Activated CD4-positive, alpha-beta memory T cell treated with anti-CD3 and anti-CD28 coated beads, Interleukin-2, amount 10 ng/mL, durations not matched to agents 7 days and 5 days (primary cell): ENCODE data around the gene PRKG1. TPM values are rescaled to one million over a fixed set of nuclear protein-coding genes. Genes with fewer than 3 reads are reported as not detected.
A peak's percentile ranks its signal among the peaks of the same experiment; 100 is the strongest.

Source experiments
- CTCF ChIA-PET: fragments of 350-600 bp; sonication (Branson Sonifier 250); formaldehyde crosslinking; loops from one replicate; lab custom pipeline; 2021; ENCODE audit warnings: antibody characterized with exemption, inconsistent platforms; lab: Charles Lee
- POLR2A ChIA-PET: fragments of 350-600 bp; sonication (Branson Sonifier 250); formaldehyde crosslinking; loops from one replicate; lab custom pipeline; 2021; ENCODE audit warnings: antibody characterized with exemption; lab: Charles Lee
- DNase-seq: peaks from one replicate; pipeline ENCODE4 v3.0.0-alpha.2; 2020
- H3K27ac Mint-ChIP-seq: one replicate; pipeline ENCODE4 v1.8.0; 2021; ENCODE audit warnings: mild to moderate bottlenecking, mixed read lengths
- H3K27me3 Mint-ChIP-seq: one replicate; pipeline ENCODE4 v1.8.0; 2021; ENCODE audit warnings: mixed read lengths
- H3K36me3 Mint-ChIP-seq: one replicate; pipeline ENCODE4 v1.8.0; 2021; ENCODE audit warnings: low read depth, mixed read lengths
- H3K4me1 Mint-ChIP-seq: one replicate; pipeline ENCODE4 v1.8.0; 2021; ENCODE audit warnings: mixed read lengths
- H3K4me3 Mint-ChIP-seq: one replicate; pipeline ENCODE4 v1.8.0; 2021; ENCODE audit warnings: mild to moderate bottlenecking, mixed read lengths
- H3K9me3 Mint-ChIP-seq: one replicate; pipeline ENCODE4 v1.8.0; 2021; ENCODE audit warnings: mixed read lengths
- total RNA-seq, 2 experiments: library from RNA; stranded (reverse); gene quantifications; one replicate each; pipeline ENCODE4 v1.2.3, GENCODE V29; 2021

The PRKG1 gene
- total RNA-seq, 2 experiments from 2014 or later: not detected

GRCh38 chr10:51397244-51397643, 323.0 kb downstream of the PRKG1 start:
- Mint-ChIP-seq H3K27me3 (no peaks in the 10 kb centered on the region), H3K36me3 (no peaks in the 10 kb centered on the region), H3K4me1 (no peaks in the 10 kb centered on the region), H3K4me3 (no peak overlapping the region), H3K27ac (no peak overlapping the region), H3K9me3 (no peaks in the 10 kb centered on the region)
- POLR2A ChIA-PET: no interaction called here
- no peak for DNase-seq
- CTCF ChIA-PET: no interaction called here

DNA sequence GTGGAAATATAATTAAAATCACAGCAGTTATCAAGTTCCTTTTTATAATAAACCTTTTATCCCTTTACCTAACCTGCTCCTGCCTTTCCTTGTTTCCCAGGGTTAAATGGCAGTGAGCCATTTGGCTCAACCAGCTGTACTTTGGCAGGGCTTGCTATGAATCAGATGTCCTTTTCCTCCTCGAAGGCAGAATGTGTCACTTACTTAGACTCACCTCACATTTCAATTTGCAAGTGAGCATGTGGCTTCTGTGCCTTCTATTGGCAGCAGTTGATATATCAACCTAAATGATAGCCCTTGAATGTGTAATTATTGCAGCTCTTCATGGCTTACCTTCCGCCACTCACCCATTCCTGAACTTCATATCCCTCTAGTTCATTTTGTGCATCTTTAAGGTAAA, 323.4 kb downstream of the PRKG1 start:
- POLR2A ChIA-PET: no interaction called here
- Mint-ChIP-seq H3K27ac (no peak overlapping the region), H3K27me3 (no peaks in the 10 kb centered on the region), H3K36me3 (no peaks in the 10 kb centered on the region), H3K9me3 (no peaks in the 10 kb centered on the region), H3K4me1 (no peaks in the 10 kb centered on the region), H3K4me3 (no peak overlapping the region)
- no peak for DNase-seq
- CTCF ChIA-PET: interaction anchor here (1.3 to 2.0 kb wide), 2 partner anchors 8 to 25 kb away, joined by 3 to 5 read pairs; no protein-coding TSS in a partner anchor

GRCh38 chr10:51399840-51400239, 325.6 kb downstream of the PRKG1 start:
- Mint-ChIP-seq H3K36me3 (no peaks in the 10 kb centered on the region), H3K4me3 (no peak overlapping the region), H3K27me3 (no peaks in the 10 kb centered on the region), H3K4me1 (no peaks in the 10 kb centered on the region), H3K9me3 (no peaks in the 10 kb centered on the region), H3K27ac (no peak overlapping the region)
- CTCF ChIA-PET: interaction anchor here (2.0 kb wide), 1 partner anchor 10 kb away, joined by 5 read pairs; no protein-coding TSS in a partner anchor
- no peak for DNase-seq
- POLR2A ChIA-PET: no interaction called here

GRCh38 chr10:51400392-51401096, 326.3 kb downstream of the PRKG1 start:
- Mint-ChIP-seq H3K4me1 (no peaks in the 10 kb centered on the region), H3K27me3 (no peaks in the 10 kb centered on the region), H3K27ac (no peak overlapping the region), H3K4me3 (no peak overlapping the region), H3K9me3 (no peaks in the 10 kb centered on the region), H3K36me3 (no peaks in the 10 kb centered on the region)
- ChIA-PET CTCF (no interaction called here), POLR2A (no interaction called here)
- no peak for DNase-seq

- no peak overlapping the region for H3K4me3 Mint-ChIP-seq
- CTCF ChIA-PET: interaction anchor here (1.9 kb wide), 1 partner anchor 14 kb away, joined by 4 read pairs; no protein-coding TSS in a partner anchor
- POLR2A ChIA-PET: no interaction called here
- H3K27me3 Mint-ChIP-seq: no peaks in the 10 kb centered on the region
- no peak for DNase-seq
- H3K36me3 Mint-ChIP-seq: no peaks in the 10 kb centered on the region
- no peaks in the 10 kb centered on the region for H3K9me3 Mint-ChIP-seq
- no peak overlapping the region for H3K27ac Mint-ChIP-seq
- H3K4me1 Mint-ChIP-seq: no peaks in the 10 kb centered on the region
These were observed 329.2 kb downstream of the PRKG1 start for GRCh38 chr10:51403521-51403920.

GRCh38 chr10:51405580-51406351, 331.5 kb downstream of the PRKG1 start:
- CTCF ChIA-PET: no interaction called here
- no peak overlapping the region for H3K27ac Mint-ChIP-seq
- no peaks in the 10 kb centered on the region for H3K9me3 Mint-ChIP-seq
- H3K36me3 Mint-ChIP-seq: no peaks in the 10 kb centered on the region
- DNase-seq: no peak
- no peak overlapping the region for H3K4me3 Mint-ChIP-seq
- no peaks in the 10 kb centered on the region for H3K4me1 Mint-ChIP-seq
- H3K27me3 Mint-ChIP-seq: no peaks in the 10 kb centered on the region
- POLR2A ChIA-PET: no interaction called here

DNA sequence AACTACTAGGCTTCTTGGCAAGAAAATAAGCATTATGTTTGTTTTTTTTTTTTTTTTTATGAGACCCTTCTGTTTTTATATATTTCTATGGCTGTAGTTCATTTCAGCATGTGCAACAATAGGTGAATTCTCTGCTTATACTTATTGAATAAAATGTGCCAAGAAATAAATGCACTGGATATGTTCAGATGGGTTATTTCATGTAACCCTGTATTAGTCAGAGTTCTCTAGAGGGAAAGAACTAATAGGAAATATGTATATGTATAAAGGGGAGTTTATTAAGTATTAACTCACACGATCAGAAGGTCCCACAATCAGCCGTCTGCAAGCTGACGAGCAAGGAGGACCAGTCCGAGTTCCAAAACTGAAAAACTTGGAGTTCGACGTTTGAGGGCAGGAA, 332.3 kb downstream of the PRKG1 start:
- Mint-ChIP-seq H3K9me3 (no peaks in the 10 kb centered on the region), H3K4me1 (no peaks in the 10 kb centered on the region), H3K36me3 (no peaks in the 10 kb centered on the region), H3K4me3 (no peak overlapping the region), H3K27me3 (no peaks in the 10 kb centered on the region), H3K27ac (no peak overlapping the region)
- CTCF ChIA-PET: no interaction called here
- DNase-seq: no peak
- POLR2A ChIA-PET: no interaction called here

DNA sequence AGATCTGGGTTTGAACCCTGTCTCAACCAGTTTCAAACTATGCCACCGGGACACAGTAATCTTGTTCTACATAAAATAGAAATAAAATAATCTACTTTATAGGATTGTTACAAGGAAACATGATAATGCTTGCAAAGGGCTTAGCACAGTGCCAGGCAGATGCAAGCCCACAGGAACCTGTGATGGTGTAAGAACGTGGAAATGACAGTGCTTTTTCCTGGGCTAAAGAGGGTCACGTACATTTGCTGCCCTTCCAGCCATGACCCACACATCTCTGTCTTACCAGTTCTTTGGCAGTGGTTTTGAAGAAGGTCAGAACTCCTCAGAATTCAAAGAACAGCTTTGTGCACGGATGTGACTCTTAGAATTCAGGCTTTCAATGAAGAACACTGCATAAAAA, 342.2 kb downstream of the PRKG1 start:
- POLR2A ChIA-PET: no interaction called here
- DNase-seq: no peak
- no peaks in the 10 kb centered on the region for H3K9me3 Mint-ChIP-seq
- no peaks in the 10 kb centered on the region for H3K4me1 Mint-ChIP-seq
- H3K27ac Mint-ChIP-seq: no peak overlapping the region
- no peaks in the 10 kb centered on the region for H3K36me3 Mint-ChIP-seq
- no peak overlapping the region for H3K4me3 Mint-ChIP-seq
- CTCF ChIA-PET: no interaction called here
- H3K27me3 Mint-ChIP-seq: no peaks in the 10 kb centered on the region

GRCh38 chr10:51419196-51420093, 345.2 kb downstream of the PRKG1 start:
- POLR2A ChIA-PET: no interaction called here
- no peak overlapping the region for H3K27ac Mint-ChIP-seq

GRCh38 chr10:51421853-51422252, 347.6 kb downstream of the PRKG1 start:
- ChIA-PET CTCF (interaction anchor here (0.6 to 3.5 kb wide), 3 partner anchors 23 to 1033 kb away, joined by 3 to 13 read pairs (median 3); no protein-coding TSS in a partner anchor), POLR2A (no interaction called here)

More at GRCh38 chr10:51419196-51420093, 345.2 kb downstream of the PRKG1 start:
- CTCF ChIA-PET: interaction anchor here (1.5 kb wide), 1 partner anchor 31 kb away, joined by 5 read pairs; no protein-coding TSS in a partner anchor
- Mint-ChIP-seq H3K27me3 (no peaks in the 10 kb centered on the region), H3K9me3 (no peaks in the 10 kb centered on the region), H3K4me3 (no peak overlapping the region), H3K36me3 (no peaks in the 10 kb centered on the region), H3K4me1 (no peaks in the 10 kb centered on the region)
- DNase-seq: no peak

DNA sequence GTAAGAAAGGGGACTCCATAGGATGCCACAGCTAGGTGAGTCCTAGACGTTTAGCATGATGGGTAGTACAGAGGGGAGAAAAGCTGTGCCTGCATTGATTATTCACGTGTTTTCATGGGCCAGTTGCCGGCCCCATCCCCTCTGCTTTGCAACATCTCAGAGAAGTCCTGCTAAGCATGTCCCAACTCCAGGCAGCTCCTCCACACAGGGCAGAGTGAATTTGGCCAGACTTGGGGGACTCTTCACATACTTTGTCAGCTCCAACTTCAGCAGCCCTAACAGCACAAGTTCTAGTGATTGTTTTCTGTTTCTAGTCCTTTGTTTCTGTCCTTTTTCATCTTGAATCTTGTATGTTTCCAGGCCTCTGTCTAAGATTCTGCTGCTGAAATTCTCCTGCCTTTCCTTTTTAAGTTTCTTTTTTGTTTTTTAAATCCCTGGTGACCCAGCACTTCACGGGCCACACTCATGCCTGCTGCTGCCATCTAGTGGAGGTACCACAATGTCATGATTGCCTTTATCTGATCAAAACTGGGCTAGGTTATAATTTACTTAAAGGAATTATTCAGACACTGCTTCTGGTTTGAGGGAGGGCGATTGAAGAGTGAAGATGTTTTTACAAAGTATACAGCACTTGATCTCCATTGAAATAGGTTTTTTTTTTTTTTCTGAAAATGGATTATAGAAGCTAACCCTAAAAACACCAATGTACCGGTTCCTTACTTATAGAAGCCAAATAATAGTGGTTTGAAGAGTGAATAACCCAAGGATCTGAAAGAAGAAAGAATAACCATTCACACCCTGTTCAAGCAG, 348.2 kb downstream of the PRKG1 start:
- no peak overlapping the region for H3K27ac Mint-ChIP-seq
- no peaks in the 10 kb centered on the region for H3K36me3 Mint-ChIP-seq
- POLR2A ChIA-PET: no interaction called here
- H3K4me1 Mint-ChIP-seq: no peaks in the 10 kb centered on the region
- peaks cover 1% of the 10 kb centered on the region for H3K27me3 Mint-ChIP-seq
- DNase-seq: peak; percentile 41
- H3K9me3 Mint-ChIP-seq: no peaks in the 10 kb centered on the region
- no peak overlapping the region for H3K4me3 Mint-ChIP-seq
- CTCF ChIA-PET: interaction anchor here (0.6 to 3.5 kb wide), 4 partner anchors 8 to 1034 kb away, joined by 3 to 13 read pairs (median 3); no protein-coding TSS in a partner anchor

More at GRCh38 chr10:51421853-51422252, 347.6 kb downstream of the PRKG1 start:
- no peak for DNase-seq
- H3K27ac Mint-ChIP-seq: no peak overlapping the region
- no peaks in the 10 kb centered on the region for H3K9me3 Mint-ChIP-seq
- H3K36me3 Mint-ChIP-seq: no peaks in the 10 kb centered on the region
- peaks cover 1% of the 10 kb centered on the region for H3K27me3 Mint-ChIP-seq
- H3K4me3 Mint-ChIP-seq: no peak overlapping the region
- no peaks in the 10 kb centered on the region for H3K4me1 Mint-ChIP-seq

- Mint-ChIP-seq H3K36me3 (no peaks in the 10 kb centered on the region), H3K4me1 (no peaks in the 10 kb centered on the region), H3K27me3 (peaks cover 1% of the 10 kb centered on the region), H3K9me3 (no peaks in the 10 kb centered on the region), H3K4me3 (no peak overlapping the region), H3K27ac (no peak overlapping the region)
- POLR2A ChIA-PET: no interaction called here
- no peak for DNase-seq
- CTCF ChIA-PET: interaction anchor here (0.7 to 3.5 kb wide), 3 partner anchors 9 to 34 kb away, joined by 3 to 13 read pairs (median 3); no protein-coding TSS in a partner anchor
These were observed 348.8 kb downstream of the PRKG1 start for GRCh38 chr10:51423121-51423452.
